Measurements from ENCODE around the gene HRK. TPM values are rescaled to one million over a fixed set of nuclear protein-coding genes. Genes with fewer than 3 reads are reported as not detected.
A peak's percentile ranks its signal among the peaks of the same experiment; 100 is the strongest.

HRK gene
- total and polyA plus RNA-seq, 2 of the 13 experiments (the other 11 are each of a cell fraction or from before 2014, with no cell fraction given): 0.02 TPM; not detected in 1

- TF ChIP-seq, protein P1, sequence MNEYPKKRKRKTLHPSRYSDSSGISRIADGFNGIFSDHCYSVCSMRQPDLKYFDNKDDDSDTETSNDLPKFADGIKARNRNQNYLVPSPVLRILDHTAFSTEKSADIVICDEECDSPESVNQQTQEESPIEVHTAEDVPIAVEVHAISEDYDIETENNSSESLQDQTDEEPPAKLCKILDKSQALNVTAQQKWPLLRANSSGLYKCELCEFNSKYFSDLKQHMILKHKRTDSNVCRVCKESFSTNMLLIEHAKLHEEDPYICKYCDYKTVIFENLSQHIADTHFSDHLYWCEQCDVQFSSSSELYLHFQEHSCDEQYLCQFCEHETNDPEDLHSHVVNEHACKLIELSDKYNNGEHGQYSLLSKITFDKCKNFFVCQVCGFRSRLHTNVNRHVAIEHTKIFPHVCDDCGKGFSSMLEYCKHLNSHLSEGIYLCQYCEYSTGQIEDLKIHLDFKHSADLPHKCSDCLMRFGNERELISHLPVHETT (CRISPR knock-in tag; conservative IDR thresholded peaks at IDR 0.05): 0 out of 2 replicates have a peak, but pooled peaks have one; percentile 27
- TF ChIP-seq ZNF460 (CRISPR knock-in tag; IDR thresholded peaks at IDR 0.05; ENCODE audit: borderline replicate concordance) (no peak; the same call in 1 of the 2 replicates), IKZF5 (CRISPR knock-in tag; IDR thresholded peaks at IDR 0.05) (peak; percentile 44; the same call in 1 of the 2 replicates), ZNF335 (CRISPR knock-in tag; IDR thresholded peaks at IDR 0.05) (no peak), ZNF556 (CRISPR knock-in tag; IDR thresholded peaks at IDR 0.05; ENCODE audit: borderline replicate concordance) (peak; percentile 31; the same call in 1 of the 2 replicates), TCF12 (IDR thresholded peaks at IDR 0.05) (no peak), TCF12 (CRISPR knock-in tag; IDR thresholded peaks at IDR 0.05) (no peak), ARNTL (CRISPR knock-in tag; IDR thresholded peaks at IDR 0.05) (0 out of 2 replicates have a peak, but pooled peaks have one; percentile 20), MBNL3 (CRISPR knock-in tag; conservative IDR thresholded peaks at IDR 0.05) (no peak), ZNF350 (CRISPR knock-in tag; IDR thresholded peaks at IDR 0.05; ENCODE audit: borderline replicate concordance, low read depth) (peak; percentile 39; the same call in 1 of the 2 replicates), NFRKB (IDR thresholded peaks at IDR 0.05) (no peak), LCORL (IDR thresholded peaks at IDR 0.05) (peak; percentile 30; the same call in 1 of the 2 replicates), LCORL (CRISPR knock-in tag; IDR thresholded peaks at IDR 0.05) (peak; percentile 48; the same call in 1 of the 2 replicates), KDM2A (CRISPR knock-in tag; IDR thresholded peaks at IDR 0.05; ENCODE audit: borderline replicate concordance, low read depth) (peak; percentile 36; the same call in 1 of the 2 replicates), TBL1XR1 (IDR thresholded peaks at IDR 0.05; ENCODE audit: borderline replicate concordance, low read length, partially characterized antibody) (no peak), ZFP62 (CRISPR knock-in tag; IDR thresholded peaks at IDR 0.05) (no peak), FOXK2 (IDR thresholded peaks at IDR 0.05) (peak; percentile 67), POLR2AphosphoS2 (IDR thresholded peaks at IDR 0.05; ENCODE audit: low read depth, low read length) (no peak), ZNF343 (CRISPR knock-in tag; IDR thresholded peaks at IDR 0.05) (no peak), HNRNPL (IDR thresholded peaks at IDR 0.05; ENCODE audit: low read depth, low read length) (peak; percentile 64), ZNF12 (CRISPR knock-in tag; IDR thresholded peaks at IDR 0.05) (no peak), CENPX (CRISPR knock-in tag; IDR thresholded peaks at IDR 0.05) (no peak), ZBTB8A (CRISPR knock-in tag; IDR thresholded peaks at IDR 0.05; ENCODE audit: borderline replicate concordance, low read depth) (no peak), ZNF672 (CRISPR knock-in tag; IDR thresholded peaks at IDR 0.05) (no peak), SALL1 (CRISPR knock-in tag; IDR thresholded peaks at IDR 0.05) (peak; percentile 85)
- TF ChIP-seq, protein P2, sequence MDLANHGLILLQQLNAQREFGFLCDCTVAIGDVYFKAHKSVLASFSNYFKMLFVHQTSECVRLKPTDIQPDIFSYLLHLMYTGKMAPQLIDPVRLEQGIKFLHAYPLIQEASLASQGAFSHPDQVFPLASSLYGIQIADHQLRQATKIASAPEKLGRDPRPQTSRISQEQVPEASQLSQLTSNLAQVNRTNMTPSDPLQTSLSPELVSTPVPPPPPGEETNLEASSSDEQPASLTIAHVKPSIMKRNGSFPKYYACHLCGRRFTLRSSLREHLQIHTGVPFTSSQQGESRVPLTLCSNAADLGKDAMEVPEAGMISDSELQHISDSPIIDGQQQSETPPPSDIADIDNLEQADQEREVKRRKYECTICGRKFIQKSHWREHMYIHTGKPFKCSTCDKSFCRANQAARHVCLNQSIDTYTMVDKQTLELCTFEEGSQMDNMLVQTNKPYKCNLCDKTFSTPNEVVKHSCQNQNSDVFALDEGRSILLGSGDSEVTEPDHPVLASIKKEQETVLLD (CRISPR knock-in tag; IDR thresholded peaks at IDR 0.05; ENCODE audit: low read depth): no peak
- TF ChIP-seq, protein P3, sequence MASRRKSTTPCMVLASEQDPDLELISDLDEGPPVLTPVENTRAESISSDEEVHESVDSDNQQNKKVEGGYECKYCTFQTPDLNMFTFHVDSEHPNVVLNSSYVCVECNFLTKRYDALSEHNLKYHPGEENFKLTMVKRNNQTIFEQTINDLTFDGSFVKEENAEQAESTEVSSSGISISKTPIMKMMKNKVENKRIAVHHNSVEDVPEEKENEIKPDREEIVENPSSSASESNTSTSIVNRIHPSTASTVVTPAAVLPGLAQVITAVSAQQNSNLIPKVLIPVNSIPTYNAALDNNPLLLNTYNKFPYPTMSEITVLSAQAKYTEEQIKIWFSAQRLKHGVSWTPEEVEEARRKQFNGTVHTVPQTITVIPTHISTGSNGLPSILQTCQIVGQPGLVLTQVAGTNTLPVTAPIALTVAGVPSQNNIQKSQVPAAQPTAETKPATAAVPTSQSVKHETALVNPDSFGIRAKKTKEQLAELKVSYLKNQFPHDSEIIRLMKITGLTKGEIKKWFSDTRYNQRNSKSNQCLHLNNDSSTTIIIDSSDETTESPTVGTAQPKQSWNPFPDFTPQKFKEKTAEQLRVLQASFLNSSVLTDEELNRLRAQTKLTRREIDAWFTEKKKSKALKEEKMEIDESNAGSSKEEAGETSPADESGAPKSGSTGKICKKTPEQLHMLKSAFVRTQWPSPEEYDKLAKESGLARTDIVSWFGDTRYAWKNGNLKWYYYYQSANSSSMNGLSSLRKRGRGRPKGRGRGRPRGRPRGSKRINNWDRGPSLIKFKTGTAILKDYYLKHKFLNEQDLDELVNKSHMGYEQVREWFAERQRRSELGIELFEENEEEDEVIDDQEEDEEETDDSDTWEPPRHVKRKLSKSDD (CRISPR knock-in tag; IDR thresholded peaks at IDR 0.05; ENCODE audit: low read depth): no peak
Observed at GRCh38 chr12:116916714-116917114, 35.5 kb upstream of the HRK start (continued).
